ENCODE data around the gene GJB6.

DNA sequence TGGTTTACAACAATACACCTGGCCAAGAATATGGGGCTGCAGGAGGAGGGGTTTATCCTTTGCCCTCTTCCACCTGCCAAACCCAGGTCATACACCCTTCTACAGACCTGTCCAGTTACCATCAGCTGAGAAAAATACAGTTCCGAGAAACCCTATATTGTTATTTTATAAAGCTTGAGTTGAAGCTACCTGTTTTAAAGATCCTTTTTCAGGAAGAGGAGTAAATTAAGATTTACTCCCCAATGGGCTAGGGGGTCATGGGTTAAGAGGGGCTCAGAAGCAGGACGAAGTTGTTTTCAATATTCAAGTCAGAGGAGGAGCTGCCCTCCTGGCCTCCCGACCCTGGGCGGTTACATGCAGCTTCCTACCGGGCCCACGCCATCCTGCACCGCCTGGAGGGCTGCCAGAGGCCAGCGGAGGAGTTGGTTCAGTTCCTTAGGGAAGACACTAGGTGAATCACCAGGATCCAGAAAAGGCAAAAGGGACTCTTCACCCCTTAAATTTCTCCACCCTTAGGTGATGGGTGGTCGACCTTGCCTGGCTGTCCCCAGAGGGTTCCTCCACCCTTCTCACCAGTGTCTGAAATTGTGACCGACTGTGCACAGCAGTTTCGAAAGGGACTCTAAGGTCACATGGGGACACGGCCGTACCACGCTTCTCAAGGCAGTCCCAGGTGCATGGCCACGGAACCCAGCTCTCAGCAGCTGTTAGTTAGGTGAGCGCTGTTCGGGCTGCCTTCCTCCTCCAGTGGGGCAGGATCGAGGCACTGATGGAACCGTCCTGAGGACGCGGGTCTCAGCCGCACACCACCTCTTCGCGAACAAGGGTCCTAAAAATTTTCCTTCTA lies 40.6 kb downstream of the GJB6 start:
- TF ChIP-seq, protein P1, sequence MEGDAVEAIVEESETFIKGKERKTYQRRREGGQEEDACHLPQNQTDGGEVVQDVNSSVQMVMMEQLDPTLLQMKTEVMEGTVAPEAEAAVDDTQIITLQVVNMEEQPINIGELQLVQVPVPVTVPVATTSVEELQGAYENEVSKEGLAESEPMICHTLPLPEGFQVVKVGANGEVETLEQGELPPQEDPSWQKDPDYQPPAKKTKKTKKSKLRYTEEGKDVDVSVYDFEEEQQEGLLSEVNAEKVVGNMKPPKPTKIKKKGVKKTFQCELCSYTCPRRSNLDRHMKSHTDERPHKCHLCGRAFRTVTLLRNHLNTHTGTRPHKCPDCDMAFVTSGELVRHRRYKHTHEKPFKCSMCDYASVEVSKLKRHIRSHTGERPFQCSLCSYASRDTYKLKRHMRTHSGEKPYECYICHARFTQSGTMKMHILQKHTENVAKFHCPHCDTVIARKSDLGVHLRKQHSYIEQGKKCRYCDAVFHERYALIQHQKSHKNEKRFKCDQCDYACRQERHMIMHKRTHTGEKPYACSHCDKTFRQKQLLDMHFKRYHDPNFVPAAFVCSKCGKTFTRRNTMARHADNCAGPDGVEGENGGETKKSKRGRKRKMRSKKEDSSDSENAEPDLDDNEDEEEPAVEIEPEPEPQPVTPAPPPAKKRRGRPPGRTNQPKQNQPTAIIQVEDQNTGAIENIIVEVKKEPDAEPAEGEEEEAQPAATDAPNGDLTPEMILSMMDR (IDR thresholded peaks at IDR 0.05; ENCODE audit: low read depth, low read length): no peak
- TF ChIP-seq, protein P2, sequence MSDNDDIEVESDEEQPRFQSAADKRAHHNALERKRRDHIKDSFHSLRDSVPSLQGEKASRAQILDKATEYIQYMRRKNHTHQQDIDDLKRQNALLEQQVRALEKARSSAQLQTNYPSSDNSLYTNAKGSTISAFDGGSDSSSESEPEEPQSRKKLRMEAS (IDR thresholded peaks at IDR 0.05; ENCODE audit: low read depth, low read length): no peak

All from NB4 (cell line).